Pancreas (tissue), 10 donors: Measurements from ENCODE around the gene ARHGEF17. TPM values are rescaled to one million over a fixed set of nuclear protein-coding genes. Genes with fewer than 3 reads are reported as not detected.

ENCODE experiments used
- ATAC-seq, 4 donors: fragments of 200-7000 bp; cut with Tn5 transposase; one replicate each; pipeline versions ENCODE4 v1.8.0 to v1.9.1; 2020; ENCODE audit warnings: mild to moderate bottlenecking in 4 of 4, moderate library complexity in 4 of 4
- DNase-seq, 6 donors: peaks; one replicate each; pipeline ENCODE4 v3.0.0-alpha.2; 2020
- FAIRE-seq: peaks from 2 replicates; lab custom pipeline; 2012; peaks lifted over from hg19 to GRCh38; lab: Jason Lieb, UNC
- H3K27ac ChIP-seq, 4 donors: fragments of 200-600 bp; sonication (generic); 1 replicate in 3 of 4; 2 replicates in 1 of 4; pipeline versions ENCODE4 v1.5.0 to v1.8.0; 2020
- H3K27me3 ChIP-seq, 4 donors: fragments of 200-600 bp; one replicate each; pipeline ENCODE4 v1.8.0; 2021
- H3K36me3 ChIP-seq, 3 donors: fragments of 200-600 bp; sonication (generic) in 1 of 3; one replicate each; pipeline versions ENCODE4 v1.5.0 to v1.8.0; 2020 to 2021
- H3K4me1 ChIP-seq, 3 donors: fragments of 200-600 bp; one replicate each; pipeline ENCODE4 v1.8.0; 2021
- H3K4me3 ChIP-seq, 4 donors: fragments of 200-600 bp; sonication (generic) in 2 of 4; one replicate each; pipeline versions ENCODE4 v1.5.0 to v1.8.0; 2020 to 2021
- H3K9me3 ChIP-seq, 4 donors: fragments of 200-600 bp; one replicate each; pipeline ENCODE4 v1.8.0; 2021
- WGBS, 2 donors: extraction: QIAGEN DNeasy Blood & Tissue Kit; methylation state at CpG; one replicate each; pipeline ENCODE4 v1.1.7; 2013; 5-methylcytosine and 5-hydroxymethylcytosine counted together
- intact Hi-C, 3 donors: fragments of 100-400 bp; cut with DNase I; formaldehyde crosslinking; loops; one replicate each; pipeline versions ENCODE4 v1.11.1 to v1.14.2; 2022
- polyA plus RNA-seq, 2 donors: library from polyadenylated mRNA; stranded (reverse); fragments of 200-250 nt; gene quantifications; one replicate each; pipeline ENCODE4 v1.2.3, GENCODE V29; 2013
- total RNA-seq, 6 donors: library from RNA; stranded (reverse); fragmentation: NEBNext Ultra II Directional in 4 of 6; extraction: Animal tissue kit (Norgen Biotek cat#: 25700) in 4 of 6; gene quantifications; one replicate each; pipeline versions ENCODE4 v1.2.1 to v1.2.4, GENCODE V29; 2021 to 2023
- TF ChIP-seq, protein P1 (sequence below), 4 donors: fragments of 200-600 bp; sonication (generic) in 3 of 4; IDR thresholded peaks; one replicate each; pipeline versions ENCODE4 v1.5.0 to v1.8.0; 2021; ENCODE audit warnings: antibody characterized with exemption in 4 of 4
- donor health status: healthy with polysubstance abuse.
- donor health status: DM: no; HTN: no; CAD: no; lungs with moderate emphysema.
- donor health status: DM: no; HTN: no; CAD: no.
- donor health status: control.
- donor health status: control.
- donor health status: Bipolar disorder and iron deficiency.
- donor health status: DM: yes; HTN: yes; CAD: no.
- donor health status: DM: no; HTN: no; CAD: no.
- donor health status: DM: no; HTN: no; CAD: no.
- donor health status: DM: yes; HTN: yes; CAD: no.

ARHGEF17 gene
- total and polyA plus RNA-seq, 8 donors: 7.0 to 24.0 (median 10.4) TPM

DNA sequence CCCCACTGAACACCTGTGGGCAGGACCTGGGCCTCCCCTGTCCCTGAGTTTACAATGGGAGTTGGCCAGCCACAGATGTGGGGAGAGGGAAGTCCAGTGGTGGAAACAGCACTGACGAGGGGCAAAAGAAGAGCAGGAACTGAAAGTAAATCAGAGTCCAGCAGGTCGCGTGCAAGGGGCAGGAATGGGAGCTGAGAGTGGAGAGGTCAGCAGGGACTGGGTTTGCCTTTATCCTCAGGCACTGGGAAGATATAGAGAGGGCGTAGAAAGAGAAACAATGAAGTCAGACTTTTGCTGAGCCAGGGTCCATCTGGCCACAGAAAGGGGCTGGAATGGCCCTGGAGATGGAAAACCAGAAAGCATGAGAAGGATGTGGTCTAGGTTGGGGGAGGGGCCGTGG lies 27.4 kb upstream of the ARHGEF17 start:
- Histone ChIP-seq H3K27me3 (no peaks in the 10 kb centered on the region), H3K9me3 (no peaks in the 10 kb centered on the region), H3K36me3 (no peaks in the 10 kb centered on the region), H3K4me3 (no peak overlapping the region), H3K4me1 (no peaks in the 10 kb centered on the region), H3K27ac (no peak overlapping the region)
- TF ChIP-seq, protein P1, sequence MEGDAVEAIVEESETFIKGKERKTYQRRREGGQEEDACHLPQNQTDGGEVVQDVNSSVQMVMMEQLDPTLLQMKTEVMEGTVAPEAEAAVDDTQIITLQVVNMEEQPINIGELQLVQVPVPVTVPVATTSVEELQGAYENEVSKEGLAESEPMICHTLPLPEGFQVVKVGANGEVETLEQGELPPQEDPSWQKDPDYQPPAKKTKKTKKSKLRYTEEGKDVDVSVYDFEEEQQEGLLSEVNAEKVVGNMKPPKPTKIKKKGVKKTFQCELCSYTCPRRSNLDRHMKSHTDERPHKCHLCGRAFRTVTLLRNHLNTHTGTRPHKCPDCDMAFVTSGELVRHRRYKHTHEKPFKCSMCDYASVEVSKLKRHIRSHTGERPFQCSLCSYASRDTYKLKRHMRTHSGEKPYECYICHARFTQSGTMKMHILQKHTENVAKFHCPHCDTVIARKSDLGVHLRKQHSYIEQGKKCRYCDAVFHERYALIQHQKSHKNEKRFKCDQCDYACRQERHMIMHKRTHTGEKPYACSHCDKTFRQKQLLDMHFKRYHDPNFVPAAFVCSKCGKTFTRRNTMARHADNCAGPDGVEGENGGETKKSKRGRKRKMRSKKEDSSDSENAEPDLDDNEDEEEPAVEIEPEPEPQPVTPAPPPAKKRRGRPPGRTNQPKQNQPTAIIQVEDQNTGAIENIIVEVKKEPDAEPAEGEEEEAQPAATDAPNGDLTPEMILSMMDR (IDR thresholded peaks at IDR 0.05): no peak
- WGBS, 2 donors: 70 to 82% methylated on average over 5 of the region's 5 CpGs
- ATAC-seq: peak in 2 of 4 donors; percentile 64 to 78
- peak in 1 of 6 donors; percentile 30 for DNase-seq
- no peak for FAIRE-seq
- intact Hi-C loops: no loop called here

DNA sequence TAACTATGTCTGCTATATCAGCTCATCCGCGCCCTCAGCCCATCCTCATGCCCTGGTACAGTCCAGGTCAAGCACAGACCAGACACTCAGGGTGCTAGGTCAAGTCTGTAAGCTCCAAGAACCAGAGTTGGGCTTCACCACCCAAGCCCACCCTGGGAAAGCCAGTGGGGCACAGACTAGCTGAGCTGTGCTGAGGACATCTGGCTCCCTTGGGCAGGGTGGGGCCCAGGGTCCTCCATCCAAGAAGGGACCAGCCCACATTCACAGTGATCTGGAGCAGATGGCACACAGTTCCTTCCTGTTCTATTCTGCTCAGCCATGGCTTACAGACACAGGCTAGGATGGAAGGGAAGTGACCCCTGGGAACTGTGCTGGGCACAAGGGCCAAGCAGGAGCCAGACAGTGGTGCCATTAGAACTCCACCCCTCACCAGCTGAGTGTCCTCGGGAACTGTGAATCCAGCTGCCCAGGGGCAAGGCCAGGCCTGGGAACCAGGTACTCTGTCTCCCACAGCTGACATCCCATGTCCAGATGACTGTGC lies 26.8 kb upstream of the ARHGEF17 start:
- Histone ChIP-seq H3K36me3 (no peaks in the 10 kb centered on the region), H3K27ac (no peak overlapping the region), H3K4me3 (no peak overlapping the region), H3K27me3 (no peaks in the 10 kb centered on the region), H3K9me3 (no peaks in the 10 kb centered on the region), H3K4me1 (no peaks in the 10 kb centered on the region)
- DNase-seq (peak in 1 of 6 donors; percentile 32), FAIRE-seq (no peak), ATAC-seq (peak in 2 of 4 donors; percentile 64 to 68)
- intact Hi-C loops: no loop called here
- TF ChIP-seq, protein P1 (IDR thresholded peaks at IDR 0.05): no peak
- 85 to 91% methylated on average over 3 of the region's 3 CpGs for WGBS, 2 donors

DNA sequence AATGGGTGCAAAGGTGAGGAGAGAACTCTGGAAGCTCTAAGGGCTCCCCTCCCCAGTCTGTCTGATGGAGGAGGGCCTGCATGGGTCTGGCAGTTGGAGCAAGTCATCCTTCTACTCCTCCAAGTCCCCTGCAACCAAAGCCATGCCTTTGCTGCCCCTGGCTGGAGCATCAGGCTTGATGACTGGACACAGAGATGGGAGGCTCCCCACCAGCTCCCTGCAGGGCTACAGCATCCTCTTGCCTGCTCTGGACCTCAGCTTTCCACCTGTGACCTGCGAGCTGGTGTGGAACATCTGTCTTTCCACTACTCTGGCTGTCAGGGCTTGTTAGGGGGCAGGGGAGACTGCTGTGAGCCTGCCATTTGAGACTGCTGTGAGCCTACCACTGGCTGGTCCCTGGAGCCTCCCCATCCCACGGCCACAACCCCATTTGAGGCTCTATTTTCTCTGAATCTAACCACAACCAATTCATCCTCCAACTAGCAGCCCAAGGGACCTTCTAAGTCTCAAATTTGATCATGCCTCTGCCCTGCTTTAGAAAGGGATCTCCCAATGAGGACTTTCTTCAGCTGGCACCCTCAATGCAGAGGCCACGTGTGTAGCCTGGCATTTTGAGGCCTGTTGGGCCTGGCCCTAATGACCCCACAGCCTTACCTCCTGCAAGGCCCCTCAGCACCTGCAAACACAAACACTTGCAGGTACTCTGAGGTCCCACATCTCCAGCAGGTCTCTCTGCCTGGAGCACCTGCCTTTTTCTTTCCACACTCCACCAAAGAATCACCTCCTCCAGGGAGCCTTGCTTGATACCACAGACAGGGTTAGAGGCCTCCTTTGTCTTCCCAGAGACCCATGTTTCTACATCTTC lies 26.0 kb upstream of the ARHGEF17 start:
- no peak overlapping the region for H3K4me3 ChIP-seq
- intact Hi-C loops: no loop called here

DNA sequence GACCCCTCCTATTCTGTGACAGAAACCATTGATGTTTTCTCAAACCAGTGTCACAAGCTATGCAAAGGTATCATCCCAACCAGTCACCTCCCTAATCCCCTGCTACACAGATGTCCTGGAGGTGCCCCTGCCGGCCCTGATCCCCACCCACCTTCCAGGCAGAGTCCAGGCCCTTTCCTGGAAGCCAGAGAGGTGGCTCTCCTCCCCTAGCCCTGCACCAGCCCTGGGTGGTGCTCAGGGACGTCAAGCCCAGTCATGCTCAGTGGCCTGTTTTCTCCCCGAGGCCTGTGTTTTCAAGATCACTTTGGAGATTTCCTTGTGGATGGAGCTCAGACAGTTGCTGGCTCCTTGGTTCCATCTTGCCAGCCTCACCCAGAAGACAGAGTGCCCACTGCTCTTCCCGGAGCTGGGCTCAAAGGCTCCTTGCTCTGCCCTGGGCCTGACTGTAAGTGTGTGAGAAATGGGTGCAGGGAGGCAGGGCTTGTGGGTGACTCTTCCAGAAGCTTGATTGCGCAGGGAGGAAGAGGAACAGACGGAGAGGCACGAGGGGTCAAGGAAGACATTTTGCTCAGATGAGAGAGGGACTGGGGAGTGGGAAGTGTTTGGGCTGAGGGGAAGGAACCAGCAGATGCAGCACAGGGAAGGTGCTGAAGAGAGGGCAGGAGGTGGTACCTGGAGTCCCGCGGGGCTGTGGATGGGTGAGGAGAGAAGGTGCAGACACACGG lies 24.6 kb upstream of the ARHGEF17 start:
- intact Hi-C loops: no loop called here
- Histone ChIP-seq H3K27ac (no peak overlapping the region), H3K36me3 (no peaks in the 10 kb centered on the region), H3K9me3 (no peaks in the 10 kb centered on the region), H3K27me3 (no peaks in the 10 kb centered on the region), H3K4me1 (no peaks in the 10 kb centered on the region), H3K4me3 (no peak overlapping the region)
- FAIRE-seq (no peak), ATAC-seq (peak in 1 of 4 donors; percentile 40), DNase-seq (peak in 1 of 6 donors; percentile 41)
- TF ChIP-seq, protein P1 (IDR thresholded peaks at IDR 0.05): no peak
- 63 to 70% methylated on average over 10 of the region's 10 CpGs for WGBS, 2 donors

More for the DNA sequence above, 26.0 kb upstream of the ARHGEF17 start:
- Histone ChIP-seq H3K9me3 (no peaks in the 10 kb centered on the region), H3K36me3 (no peaks in the 10 kb centered on the region), H3K27ac (no peak overlapping the region), H3K4me1 (no peaks in the 10 kb centered on the region), H3K27me3 (no peaks in the 10 kb centered on the region)
- TF ChIP-seq, protein P1 (IDR thresholded peaks at IDR 0.05): no peak
- no peak for ATAC-seq
- 73 to 84% methylated on average over 3 of the region's 3 CpGs for WGBS, 2 donors
- DNase-seq: peak in 1 of 6 donors; percentile 22
- FAIRE-seq: no peak
